Skeletal muscle satellite cell (primary cell): ENCODE measurements around the gene TIFAB. TPM values are rescaled to one million over a fixed set of nuclear protein-coding genes. Genes with fewer than 3 reads are reported as not detected.
"Not testable (repeated sequence)": the region's sequence is repeated elsewhere in the genome, so short reads cannot be mapped to it uniquely, and the experiment has no call there.

Experiments used
- H3K27me3 ChIP-seq: 2 replicates; pipeline ENCODE4 v1.7.0; 2013; ENCODE audit warnings: low read length; ENCODE audit not compliant: control insufficient read depth, insufficient read depth
- H3K36me3 ChIP-seq: 2 replicates; pipeline ENCODE4 v1.7.0; 2013; ENCODE audit warnings: mild to moderate bottlenecking, control low read depth, low read length; ENCODE audit not compliant: insufficient read depth
- H3K4me1 ChIP-seq: 2 replicates; pipeline ENCODE4 v1.7.0; 2013; ENCODE audit warnings: low read length; ENCODE audit not compliant: control insufficient read depth, insufficient read depth
- H3K4me2 ChIP-seq: 2 replicates; pipeline ENCODE4 v1.7.0; 2013; ENCODE audit warnings: mild to moderate bottlenecking, low read length
- H3K4me3 ChIP-seq: 2 replicates; pipeline ENCODE4 v1.7.0; 2013; ENCODE audit warnings: low read length
- H3K9ac ChIP-seq: 2 replicates; pipeline ENCODE4 v1.7.0; 2013; ENCODE audit warnings: mild to moderate bottlenecking, low read depth, low read length, moderate library complexity
- H3K9me3 ChIP-seq: replicated peaks from 2 replicates; pipeline ENCODE4 v1.7.0; 2013; ENCODE audit warnings: mild to moderate bottlenecking, control low read depth, low read length
- total RNA-seq: library from RNA; depleted of rRNA; stranded (reverse); fragments of >200 nt; gene quantifications from 2 replicates; pipeline ENCODE4 v1.2.3, GENCODE V29; 2012; rRNA removed

Gene TIFAB, protein sequence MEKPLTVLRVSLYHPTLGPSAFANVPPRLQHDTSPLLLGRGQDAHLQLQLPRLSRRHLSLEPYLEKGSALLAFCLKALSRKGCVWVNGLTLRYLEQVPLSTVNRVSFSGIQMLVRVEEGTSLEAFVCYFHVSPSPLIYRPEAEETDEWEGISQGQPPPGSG
- not detected in 2 replicates for total RNA-seq

DNA sequence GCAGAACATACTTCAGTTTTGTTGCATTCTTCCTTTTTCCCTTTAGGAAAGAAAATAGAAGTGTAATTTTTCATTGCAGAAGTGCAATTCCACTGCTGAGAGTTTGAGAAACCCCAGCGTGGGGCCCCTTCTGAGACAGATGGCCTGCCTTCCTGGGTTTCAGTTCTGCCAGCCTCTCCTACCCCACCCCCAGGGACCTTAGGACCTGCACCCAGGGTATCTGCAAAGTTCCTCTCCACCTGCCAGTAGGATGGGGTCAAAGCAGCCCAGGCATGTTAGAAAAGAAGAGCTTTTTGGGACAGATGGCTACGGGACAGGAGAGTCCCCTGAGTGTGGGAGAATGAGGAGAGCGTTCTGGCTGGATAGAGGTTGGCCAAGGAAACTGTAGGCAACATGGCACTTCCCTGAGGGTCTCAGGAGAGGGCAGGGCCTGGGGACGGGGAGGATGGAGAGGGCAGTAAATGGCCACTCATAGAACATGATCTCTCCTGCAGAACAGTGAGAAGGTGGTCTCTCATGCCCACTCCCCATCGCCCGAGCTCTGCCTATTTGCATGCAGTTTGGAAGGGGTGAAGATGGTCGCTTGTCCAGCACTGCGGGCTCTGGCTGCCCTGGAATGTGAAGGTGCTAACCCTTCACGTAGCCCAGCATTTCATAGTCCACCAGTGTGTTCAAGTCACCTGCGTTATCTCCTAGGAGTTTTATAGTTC is at the start of gene TIFAB:
TIFAB (minus strand) TSS at position 31 of the 710 bp plus-strand sequence. CDS start 2,412 bp downstream, outside the sequence.
- Histone ChIP-seq H3K4me1 (peaks cover 13% of the 10 kb centered on the region), H3K4me3 (no peak within 1 kb of the TSS), H3K9me3 (no peaks in the 10 kb centered on the region), H3K27me3 (peaks cover 57% of the 10 kb centered on the region), H3K4me2 (no peak within 1 kb of the TSS), H3K36me3 (no peaks in the 10 kb centered on the region), H3K9ac (no peak within 1 kb of the TSS)

DNA sequence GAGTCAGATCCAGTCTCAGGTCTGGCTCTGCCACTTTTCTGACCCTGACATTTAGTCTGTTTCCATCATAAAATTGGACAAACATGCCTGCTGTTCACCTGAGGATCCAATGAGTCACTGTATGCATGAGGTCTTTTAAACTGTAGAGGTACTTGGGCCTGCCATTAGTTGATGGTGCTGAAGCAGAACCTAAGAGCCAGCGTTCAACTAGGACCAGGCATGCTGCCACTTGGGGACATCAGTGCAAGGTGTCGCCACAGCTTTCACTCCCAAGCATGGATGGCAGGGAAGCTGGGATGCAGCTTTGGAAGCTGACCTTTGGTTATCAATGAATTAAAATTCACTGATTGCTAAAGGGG is 46.5 kb upstream of the TIFAB start:
- H3K36me3 ChIP-seq: no peaks in the 10 kb centered on the region
- H3K27me3 ChIP-seq: peaks cover 55% of the 10 kb centered on the region
- H3K4me2 ChIP-seq: no peak overlapping the region
- no peak overlapping the region for H3K9ac ChIP-seq
- H3K4me1 ChIP-seq: peaks cover 7% of the 10 kb centered on the region
- H3K9me3 ChIP-seq: no peaks in the 10 kb centered on the region
- H3K4me3 ChIP-seq: no peak overlapping the region

DNA sequence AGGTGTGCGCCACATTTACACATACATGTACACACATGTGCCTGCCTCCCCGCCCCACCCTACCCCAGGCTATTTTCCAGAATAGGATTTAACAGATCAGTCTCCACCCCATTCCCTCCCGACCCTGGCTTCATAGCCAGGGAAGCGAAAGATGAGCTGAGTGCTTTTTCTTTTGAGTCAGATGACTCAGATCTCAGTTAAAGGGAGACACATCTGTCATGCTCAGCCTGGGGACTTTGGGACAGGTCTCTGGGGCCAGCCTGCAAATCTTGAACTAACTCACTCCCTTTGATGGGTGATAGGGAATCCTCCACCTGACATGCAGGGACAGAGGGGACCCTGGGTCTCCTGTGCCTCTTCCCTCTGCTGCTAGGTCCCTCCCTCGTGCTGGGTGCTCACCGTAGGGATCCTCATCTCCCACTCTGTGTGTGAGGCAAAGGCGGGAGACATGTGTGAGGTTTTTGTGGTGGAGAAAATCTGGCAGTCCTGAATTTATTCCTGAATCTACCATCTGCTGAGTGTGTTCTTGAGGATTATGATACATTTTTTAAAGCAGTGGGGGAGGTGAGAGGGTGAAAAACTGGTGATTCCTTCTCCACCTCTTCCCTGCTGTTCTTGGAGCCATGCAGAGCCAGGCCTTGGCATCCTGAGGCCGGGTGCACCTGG is 46.0 kb upstream of the TIFAB start:
- peaks cover 11% of the 10 kb centered on the region for H3K4me1 ChIP-seq
- no peaks in the 10 kb centered on the region for H3K36me3 ChIP-seq
- no peaks in the 10 kb centered on the region for H3K9me3 ChIP-seq
- no peak overlapping the region for H3K4me3 ChIP-seq
- no peak overlapping the region for H3K4me2 ChIP-seq
- H3K9ac ChIP-seq: no peak overlapping the region
- H3K27me3 ChIP-seq: peaks cover 50% of the 10 kb centered on the region

DNA sequence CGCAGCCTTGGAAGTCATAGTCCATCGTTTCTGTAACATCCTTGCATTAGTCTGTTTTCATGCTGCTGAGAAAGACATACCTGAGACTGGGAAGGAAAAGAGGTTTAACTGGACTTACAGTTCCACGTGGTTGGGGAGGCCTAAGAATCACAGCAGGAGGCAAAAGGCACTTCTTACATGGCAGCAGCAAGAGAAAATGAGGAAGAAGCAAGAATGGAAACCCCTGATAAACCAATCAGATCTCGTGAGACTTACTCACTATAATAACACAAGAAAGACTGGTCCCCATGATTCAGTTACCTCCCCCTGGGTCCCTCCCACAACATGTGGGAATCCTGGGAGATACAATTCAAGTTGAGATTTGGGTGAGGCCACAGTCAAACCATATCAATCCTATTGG is 43.4 kb upstream of the TIFAB start:
- H3K27me3 ChIP-seq: peaks cover 46% of the 10 kb centered on the region
- H3K4me2 ChIP-seq, H3K4me3 ChIP-seq, H3K36me3 ChIP-seq, H3K9me3 ChIP-seq, H3K9ac ChIP-seq: not testable (repeated sequence)
- peaks cover 14% of the 10 kb centered on the region for H3K4me1 ChIP-seq

DNA sequence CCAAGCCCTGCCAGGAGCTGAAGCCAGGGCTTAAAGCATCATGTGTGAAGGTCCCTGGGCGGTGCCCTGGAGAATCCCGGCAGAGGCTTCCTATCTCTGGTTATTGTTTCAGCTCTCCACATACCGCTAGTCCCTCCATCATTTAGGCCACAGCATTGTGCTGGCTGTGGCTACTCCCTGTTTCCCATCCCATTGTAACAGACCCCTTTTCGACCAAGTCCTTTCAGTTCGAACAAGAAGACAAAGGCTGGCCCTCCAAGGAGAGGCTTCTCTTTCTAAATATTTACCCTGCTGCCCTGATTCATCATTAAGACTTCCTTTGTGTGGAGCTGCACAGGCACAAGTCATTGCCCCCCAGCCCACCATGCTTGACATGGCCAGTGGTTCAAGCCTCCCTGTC is 42.0 kb upstream of the TIFAB start:
- no peak overlapping the region for H3K9ac ChIP-seq
- peaks cover 51% of the 10 kb centered on the region for H3K27me3 ChIP-seq
- no peak overlapping the region for H3K4me3 ChIP-seq

DNA sequence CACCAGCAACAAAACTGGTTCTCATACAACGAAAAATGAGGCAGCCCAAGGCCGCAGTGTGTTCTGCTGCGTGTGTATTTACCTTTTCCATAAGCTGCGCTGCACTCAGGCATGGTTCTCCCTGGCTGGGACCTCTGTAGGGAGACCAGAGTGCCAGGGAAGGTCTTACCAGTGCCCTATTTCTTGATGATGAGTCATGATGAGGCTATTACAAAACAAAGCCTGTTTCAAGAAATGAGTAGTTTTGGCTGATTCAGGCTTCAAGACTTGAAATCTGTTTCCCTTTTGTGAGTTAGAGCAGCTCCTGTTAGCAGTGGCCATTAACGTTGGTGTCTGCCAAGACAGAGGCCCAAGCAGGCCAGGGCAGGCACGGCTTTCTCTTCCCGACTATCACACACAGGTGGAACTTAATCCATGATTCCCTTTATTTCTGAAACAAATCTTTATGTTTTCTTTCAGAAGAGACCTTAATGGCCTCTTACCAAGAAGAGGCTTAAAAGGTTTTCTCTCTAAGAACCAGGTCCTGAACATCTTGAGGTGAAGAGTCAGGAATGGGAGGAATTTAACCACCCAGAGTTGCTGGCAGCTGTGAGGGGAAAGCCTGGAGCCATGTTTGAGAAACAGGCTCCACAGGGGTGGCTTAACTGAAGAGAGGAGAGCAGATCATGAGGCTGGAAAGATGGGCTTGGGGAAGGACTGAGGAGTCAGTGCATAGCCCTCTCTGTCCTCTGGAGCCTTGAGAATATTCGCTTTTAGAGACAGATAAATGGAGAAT is 41.4 kb upstream of the TIFAB start:
- no peaks in the 10 kb centered on the region for H3K36me3 ChIP-seq
- H3K4me1 ChIP-seq: peaks cover 31% of the 10 kb centered on the region
- no peaks in the 10 kb centered on the region for H3K9me3 ChIP-seq
- H3K4me3 ChIP-seq: no peak overlapping the region
- no peak overlapping the region for H3K4me2 ChIP-seq
- H3K9ac ChIP-seq: no peak overlapping the region
- peaks cover 50% of the 10 kb centered on the region for H3K27me3 ChIP-seq

More for the DNA sequence above, 42.0 kb upstream of the TIFAB start:
- peaks cover 25% of the 10 kb centered on the region for H3K4me1 ChIP-seq
- H3K36me3 ChIP-seq: no peaks in the 10 kb centered on the region
- no peaks in the 10 kb centered on the region for H3K9me3 ChIP-seq
- H3K4me2 ChIP-seq: no peak overlapping the region

DNA sequence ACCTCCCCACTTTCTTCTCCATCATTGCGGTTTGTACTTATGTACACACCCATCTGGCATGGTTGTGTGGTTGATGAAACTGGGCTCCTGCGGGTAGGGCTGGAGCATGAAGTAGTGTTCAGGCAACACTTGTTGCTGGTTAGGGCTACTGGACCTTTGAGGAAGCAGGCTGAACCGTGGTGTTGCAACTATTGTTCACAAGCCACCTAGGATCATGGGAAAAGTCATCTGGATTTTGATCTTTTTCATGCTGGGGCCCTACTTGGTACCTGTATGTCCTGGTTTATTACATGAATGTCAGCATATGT is 40.1 kb upstream of the TIFAB start:
- H3K27me3 ChIP-seq: peaks cover 50% of the 10 kb centered on the region
- no peak overlapping the region for H3K4me2 ChIP-seq

DNA sequence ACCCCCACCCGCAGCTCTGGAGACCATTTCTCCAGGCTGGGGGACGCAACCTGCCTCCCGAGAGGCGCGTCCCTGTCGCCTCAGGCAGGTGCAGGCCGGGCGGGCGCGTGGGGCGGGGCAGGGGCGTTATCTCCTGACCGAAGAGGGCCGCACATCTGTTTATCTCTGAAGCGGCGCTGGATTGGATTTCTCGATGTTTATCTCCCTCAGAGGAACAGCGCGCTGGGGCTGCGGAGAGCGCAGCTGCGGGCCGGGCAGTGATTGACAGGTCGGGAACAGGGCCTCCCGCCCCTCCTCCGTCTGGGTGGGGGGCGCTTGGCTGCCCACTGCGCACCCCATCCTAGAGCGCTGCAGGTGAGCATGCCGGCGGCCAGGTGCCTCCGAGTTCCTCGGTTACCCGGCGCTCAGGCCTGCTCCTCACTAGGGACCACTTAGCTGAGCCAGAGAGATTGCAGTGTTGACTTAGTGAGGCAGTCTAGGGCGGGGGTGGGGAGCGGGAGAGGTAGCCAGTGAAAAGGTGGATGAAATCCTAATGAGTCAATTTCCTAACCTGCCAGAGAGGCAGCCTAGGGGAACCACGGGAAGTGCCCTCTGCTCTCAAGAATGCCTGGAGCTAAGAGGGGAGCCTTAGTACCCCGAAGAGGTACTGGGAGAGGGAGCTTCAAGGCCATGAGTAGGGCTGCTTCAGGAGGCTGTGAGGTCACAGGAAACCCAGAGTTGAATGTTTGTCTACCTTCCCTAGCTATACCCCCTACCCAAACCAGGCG is 39.6 kb upstream of the TIFAB start:
- Histone ChIP-seq H3K27me3 (peaks cover 50% of the 10 kb centered on the region), H3K9me3 (no peaks in the 10 kb centered on the region), H3K36me3 (no peaks in the 10 kb centered on the region), H3K4me1 (peaks cover 38% of the 10 kb centered on the region), H3K4me3 (no peak overlapping the region), H3K4me2 (no peak overlapping the region), H3K9ac (no peak overlapping the region)

More for the DNA sequence above, 40.1 kb upstream of the TIFAB start:
- Histone ChIP-seq H3K4me3 (no peak overlapping the region), H3K4me1 (peaks cover 38% of the 10 kb centered on the region), H3K36me3 (no peaks in the 10 kb centered on the region), H3K9ac (no peak overlapping the region), H3K9me3 (no peaks in the 10 kb centered on the region)

DNA sequence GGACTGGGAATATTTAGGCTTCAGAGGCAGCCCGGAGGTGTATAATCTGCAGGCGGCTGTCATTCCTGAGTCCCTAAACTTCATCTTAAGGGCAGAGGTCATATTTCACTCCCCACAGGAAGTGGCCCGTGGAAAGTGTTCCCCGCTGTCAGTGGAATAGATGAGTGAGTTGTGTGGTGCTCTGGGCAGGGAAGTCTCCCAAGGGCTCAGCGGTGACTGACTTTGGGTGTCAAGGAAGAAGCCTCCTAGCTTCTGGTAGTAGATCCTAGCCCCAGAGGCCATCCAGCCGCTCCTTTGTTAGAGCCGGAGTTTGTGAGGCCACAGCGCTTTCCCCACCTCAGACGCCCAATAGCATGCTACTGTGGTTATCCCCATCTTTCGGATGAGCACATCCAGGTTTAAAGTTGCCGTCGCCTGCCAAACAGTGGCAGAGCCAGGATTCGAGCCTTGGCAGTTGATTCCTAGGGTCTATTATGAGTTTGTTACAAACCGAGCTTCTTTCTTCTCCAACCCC is 38.9 kb upstream of the TIFAB start:
- Histone ChIP-seq H3K36me3 (no peaks in the 10 kb centered on the region), H3K9me3 (no peaks in the 10 kb centered on the region), H3K4me3 (no peak overlapping the region), H3K9ac (no peak overlapping the region), H3K4me1 (peaks cover 38% of the 10 kb centered on the region), H3K27me3 (peaks cover 53% of the 10 kb centered on the region), H3K4me2 (no peak overlapping the region)

DNA sequence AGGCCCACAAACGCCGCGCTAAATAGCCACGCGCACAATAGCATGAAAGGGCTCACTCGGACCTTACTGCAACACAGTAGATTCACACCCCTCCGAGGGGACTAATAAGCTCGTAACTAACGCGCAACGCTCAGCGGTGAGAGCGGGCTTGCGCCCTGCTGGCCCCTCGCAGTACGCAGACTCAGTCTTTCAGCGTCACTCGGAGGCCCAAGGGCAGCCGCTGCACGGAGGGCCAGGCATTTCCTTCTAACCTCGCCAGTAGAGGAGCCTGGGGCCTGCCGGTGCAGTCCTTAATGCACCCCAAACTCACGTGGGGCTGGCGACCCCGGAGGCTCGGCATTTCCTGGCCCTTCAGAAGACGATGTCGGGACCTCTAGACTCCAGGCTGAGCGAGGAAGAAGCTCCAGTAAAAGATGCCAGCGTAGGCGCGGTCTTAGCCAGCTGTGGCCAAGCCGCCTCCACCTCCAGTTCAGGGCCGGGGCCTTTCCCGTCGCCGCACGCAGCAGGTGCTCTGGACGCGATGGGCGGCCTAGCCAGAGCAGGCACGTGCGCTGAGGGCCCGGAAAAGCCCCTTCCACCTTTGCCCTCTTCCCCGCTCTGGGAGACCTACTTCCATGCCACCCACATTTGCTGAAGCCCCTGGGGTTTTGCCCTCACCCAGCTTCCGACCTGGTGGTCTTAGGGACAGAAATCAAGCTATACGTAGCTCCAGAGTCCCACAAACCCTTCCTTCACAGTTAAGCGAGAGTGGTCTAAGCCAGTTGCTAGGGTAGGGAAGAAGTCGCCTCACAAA is 38.3 kb upstream of the TIFAB start:
- H3K4me3 ChIP-seq: peak overlapping the region; percentile 39
- peak overlapping the region; percentile 93 for H3K4me2 ChIP-seq
- peaks cover 38% of the 10 kb centered on the region for H3K4me1 ChIP-seq
- no peak overlapping the region for H3K9ac ChIP-seq
- H3K36me3 ChIP-seq: no peaks in the 10 kb centered on the region
- H3K27me3 ChIP-seq: peaks cover 57% of the 10 kb centered on the region
- H3K9me3 ChIP-seq: no peaks in the 10 kb centered on the region
